IMR-90 (cell line): ENCODE results near the gene RNFT2. TPM values are rescaled to one million over a fixed set of nuclear protein-coding genes. Genes with fewer than 3 reads are reported as not detected.

Experiments
- ATAC-seq: fragments of 200-7000 bp; cut with Tn5 transposase; 2 replicates; pipeline ENCODE4 v1.9.1; 2020; ENCODE audit warnings: low read depth, mild to moderate bottlenecking, moderate library complexity
- BruUV-seq: library from RNA; stranded (reverse); fragments of 400-500 nt; replicated peaks from 2 replicates; lab custom pipeline; 2021; lab: Mats Ljungman, UMichigan
- CTCF ChIA-PET: fragments of 300-600 bp; formaldehyde crosslinking; extraction: SDS; loops from one replicate; lab custom pipeline; 2021; ENCODE audit warnings: antibody characterized with exemption; lab: Yijun Ruan, JAX
- POLR2A ChIA-PET: fragments of 300-600 bp; sonication (Branson Sonifier 250); formaldehyde crosslinking; loops from one replicate; lab custom pipeline; 2022; ENCODE audit warnings: antibody characterized with exemption; ENCODE audit not compliant: unreplicated experiment; lab: Charles Lee
- DNase-seq: peaks from one replicate; pipeline ENCODE4 v3.0.0; 2013
- H2AFZ ChIP-seq: replicated peaks from 2 replicates; pipeline ENCODE3; 2013; ENCODE audit warnings: low read length, mild to moderate bottlenecking; ENCODE audit not compliant: poor library complexity
- H2AK5ac ChIP-seq: 2 replicates; pipeline ENCODE4 v1.6.1; 2013; ENCODE audit warnings: low read depth, low read length, inconsistent platforms
- H2AK9ac ChIP-seq: replicated peaks from 2 replicates; pipeline ENCODE3; 2013; ENCODE audit warnings: mild to moderate bottlenecking, low read depth, low read length, moderate library complexity; ENCODE audit not compliant: poor library complexity
- H2BK120ac ChIP-seq: 2 replicates; pipeline ENCODE4 v1.6.1; 2013; ENCODE audit warnings: low read depth, low read length, inconsistent platforms
- H2BK15ac ChIP-seq: 3 replicates; pipeline ENCODE4 v1.6.1; 2013; ENCODE audit warnings: low read depth, low read length, inconsistent platforms
- H2BK20ac ChIP-seq: 2 replicates; pipeline ENCODE4 v1.6.1; 2013; ENCODE audit warnings: low read depth, mild to moderate bottlenecking, inconsistent platforms, low read length, moderate library complexity
- H2BK5ac ChIP-seq: 2 replicates; pipeline ENCODE4 v1.6.1; 2013; ENCODE audit warnings: mild to moderate bottlenecking, low read depth, low read length, inconsistent platforms; ENCODE audit not compliant: poor library complexity, severe bottlenecking
- H3K14ac ChIP-seq: replicated peaks from 2 replicates; pipeline ENCODE4 v1.6.1; 2013; ENCODE audit warnings: low read depth, low read length, inconsistent platforms
- H3K18ac ChIP-seq: 2 replicates; pipeline ENCODE4 v1.6.1; 2013; ENCODE audit warnings: low read depth, low read length, control low read depth
- H3K23ac ChIP-seq: 2 replicates; pipeline ENCODE4 v1.6.1; 2013; ENCODE audit warnings: low read depth, low read length, inconsistent platforms
- H3K27ac ChIP-seq: 2 replicates; pipeline ENCODE4 v1.5.1; 2013; ENCODE audit warnings: mild to moderate bottlenecking, control low read depth, low read length; ENCODE audit not compliant: insufficient read depth
- H3K27me3 ChIP-seq: 2 replicates; pipeline ENCODE4 v1.6.1; 2013; ENCODE audit warnings: low read length; ENCODE audit not compliant: control insufficient read depth, insufficient read depth
- H3K36me3 ChIP-seq: 2 replicates; pipeline ENCODE4 v1.6.1; 2013; ENCODE audit warnings: low read length, mixed read lengths; ENCODE audit not compliant: control insufficient read depth, insufficient read depth
- H3K4ac ChIP-seq: 2 replicates; pipeline ENCODE4 v1.6.1; 2013; ENCODE audit warnings: low read depth, low read length, inconsistent platforms
- H3K4me1 ChIP-seq: 2 replicates; pipeline ENCODE4 v1.6.1; 2013; ENCODE audit warnings: low read length, mixed read lengths; ENCODE audit not compliant: control insufficient read depth, insufficient read depth
- H3K4me2 ChIP-seq: 2 replicates; pipeline ENCODE4 v1.6.1; 2013; ENCODE audit warnings: low read depth, mild to moderate bottlenecking, control low read depth, low read length, moderate library complexity
- H3K4me3 ChIP-seq: 2 replicates; pipeline ENCODE4 v1.5.1; 2013; ENCODE audit warnings: low read depth, mild to moderate bottlenecking, control low read depth, low read length, moderate library complexity; ENCODE audit not compliant: insufficient read depth
- H3K56ac ChIP-seq: 2 replicates; pipeline ENCODE4 v1.6.1; 2013; ENCODE audit warnings: low read length, inconsistent platforms; ENCODE audit not compliant: insufficient read depth; ENCODE audit errors: extremely low read depth
- H3K79me1 ChIP-seq, 2 experiments: 2 replicates each; pipeline ENCODE4 v1.6.1; 2013; ENCODE audit warnings: low read length in 2 of 2, inconsistent platforms in 1 of 2, low read depth in 1 of 2
- H3K9ac ChIP-seq: 2 replicates; pipeline ENCODE4 v1.6.1; 2013; ENCODE audit warnings: low read depth, low read length, control low read depth
- H3K9me1 ChIP-seq: 2 replicates; pipeline ENCODE4 v1.6.1; 2013; ENCODE audit warnings: low read length, inconsistent platforms; ENCODE audit not compliant: insufficient read depth
- H3K9me3 ChIP-seq: 2 replicates; pipeline ENCODE4 v1.6.1; 2013; ENCODE audit warnings: low read length; ENCODE audit not compliant: control insufficient read depth, insufficient read depth
- H4K20me1 ChIP-seq: 2 replicates; pipeline ENCODE4 v1.6.1; 2013; ENCODE audit warnings: low read length, inconsistent platforms; ENCODE audit not compliant: insufficient read depth
- H4K5ac ChIP-seq: 2 replicates; pipeline ENCODE4 v1.6.1; 2013; ENCODE audit warnings: mild to moderate bottlenecking, low read depth, low read length, control low read depth
- H4K8ac ChIP-seq, 2 experiments: 2 replicates each; pipeline ENCODE4 v1.6.1; 2013; ENCODE audit warnings: low read depth in 2 of 2, low read length in 2 of 2, control low read depth in 1 of 2, inconsistent platforms in 1 of 2
- H4K91ac ChIP-seq: 2 replicates; pipeline ENCODE4 v1.6.1; 2013; ENCODE audit warnings: low read depth, low read length, inconsistent platforms; ENCODE audit not compliant: insufficient read depth
- CEBPB ChIP-seq: IDR thresholded peaks from 2 replicates; pipeline ENCODE4 v1.6.1; 2012; ENCODE audit warnings: low read depth, low read length, improper control_type of control experiment
- FOS ChIP-seq: fragments of 150-350 bp; IDR thresholded peaks from 2 replicates; pipeline ENCODE4 v1.6.1; 2016; ENCODE audit warnings: low read depth, low read length
- POLR2A ChIP-seq: IDR thresholded peaks from 2 replicates; pipeline ENCODE4 v1.6.1; 2012; ENCODE audit warnings: mild to moderate bottlenecking, low read depth, low read length
- SMC3 ChIP-seq: fragments of 150-350 bp; IDR thresholded peaks from 2 replicates; pipeline ENCODE4 v1.6.1; 2016; ENCODE audit warnings: low read depth, mild to moderate bottlenecking, antibody characterized with exemption, low read length, moderate library complexity
- WGBS, 2 experiments: methylation state at CpG; one replicate each; pipeline versions ENCODE4 v1.1.5 to v1.1.7; 2013; ENCODE audit warnings: missing lambda C conversion rate in 2 of 2; ENCODE audit not compliant: insufficient read length in 1 of 2; ENCODE audit errors: extremely low coverage in 2 of 2; 5-methylcytosine and 5-hydroxymethylcytosine counted together
- dilution Hi-C: fragments of 300-500 bp; cut with HindIII; formaldehyde crosslinking; loops from one replicate; pipeline ENCODE4 v1.14.3; 2018; ENCODE audit warnings: low sequenced_read_pairs; ENCODE audit not compliant: unreplicated experiment
- in situ Hi-C: fragments of 300-500 bp; cut with MboI; formaldehyde crosslinking; loops from 3 replicates; pipeline ENCODE4 v1.14.3; 2019; ENCODE audit warnings: low sequenced_read_pairs, inconsistent platforms, mixed read lengths
- intact Hi-C: fragments of 100-400 bp; cut with micrococcal nuclease; formaldehyde crosslinking; loops from 2 replicates; pipeline ENCODE4 v1.10.0; 2022
- polyA plus RNA-seq, 3 experiments: library from polyadenylated mRNA; depleted of rRNA; stranded (reverse); fragments of >200 nt; gene quantifications; 2 replicates each; pipeline ENCODE4 v1.2.3, GENCODE V29; 2012; ENCODE audit warnings: low replicate concordance in 1 of 3
- total RNA-seq: library from RNA; depleted of rRNA; stranded (reverse); fragments of >200 nt; gene quantifications from 2 replicates; pipeline ENCODE4 v1.2.3, GENCODE V29; 2012
- TF ChIP-seq, protein P1 (sequence below): fragments of 150-350 bp; IDR thresholded peaks from 2 replicates; pipeline ENCODE4 v1.6.1; 2017; ENCODE audit warnings: mild to moderate bottlenecking, antibody characterized with exemption, low read length, low read depth

The RNFT2 gene
- total and polyA plus RNA-seq, 2 of the 4 experiments (the other 2 are of a cell fraction), result 1.6 to 2.3 TPM

DNA sequence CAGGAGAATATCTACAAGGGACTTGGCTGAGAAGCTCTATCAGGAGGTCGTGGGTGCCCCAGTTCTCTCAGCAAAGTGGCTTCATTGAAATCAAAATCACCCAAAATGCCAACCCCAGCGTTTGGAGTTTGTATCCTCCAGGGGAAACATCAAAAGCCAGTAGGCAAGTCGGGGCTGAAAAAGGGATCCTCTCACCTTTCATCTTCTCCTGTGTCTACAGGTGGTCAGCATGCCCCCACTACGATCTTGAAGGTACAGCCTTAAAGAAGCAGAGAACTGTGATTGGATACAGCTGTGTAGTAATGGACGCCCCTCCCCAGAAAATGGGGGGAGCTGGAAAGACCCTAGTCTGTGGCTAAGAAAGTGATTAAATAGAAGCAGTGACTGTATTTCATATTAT, 121.0 kb downstream of the RNFT2 start:
- ATAC-seq (no peak), DNase-seq (no peak)
- H2BK15ac ChIP-seq, result no peak overlapping the region
- no peak overlapping the region for H4K91ac ChIP-seq
- peaks cover 9% of the 10 kb centered on the region for H3K9me1 ChIP-seq
- no peak overlapping the region for H3K18ac ChIP-seq
- no peak overlapping the region for H2BK120ac ChIP-seq
- H3K4me3 ChIP-seq, result no peak overlapping the region
- no peak overlapping the region for H2AK9ac ChIP-seq
- H3K14ac ChIP-seq, result no peak overlapping the region
- H2AFZ ChIP-seq, result no peak overlapping the region
- no CpG with 5 or more reads among the region's 5 CpGs for WGBS, 2 experiments
- no peak overlapping the region for H2BK5ac ChIP-seq
- dilution Hi-C loops, result no loop called here
- H4K20me1 ChIP-seq, result no peaks in the 10 kb centered on the region
- in situ Hi-C loops, result no loop called here
- ChIA-PET CTCF (interaction anchor here (1.3 kb wide), 1 partner anchor 58 kb away, joined by 4 read pairs; no protein-coding TSS in a partner anchor), POLR2A (interaction anchor here (0.5 kb wide), 1 partner anchor 12 kb away, joined by 3 read pairs; no protein-coding TSS in a partner anchor)
- no peaks in the 10 kb centered on the region for H3K36me3 ChIP-seq
- peaks cover 2% of the 10 kb centered on the region for H3K4me1 ChIP-seq
- H3K9ac ChIP-seq, result no peak overlapping the region
- H3K4ac ChIP-seq, result no peak overlapping the region
- H3K4me2 ChIP-seq, result no peak overlapping the region
- no TSS peak for BruUV-seq
- no peak overlapping the region for H3K56ac ChIP-seq
- intact Hi-C loops, result no loop called here
- no peak overlapping the region for H3K23ac ChIP-seq
- H3K27ac ChIP-seq, result no peak overlapping the region
- no peak overlapping the region for H4K8ac ChIP-seq
- no peak overlapping the region for H2BK20ac ChIP-seq
- no peak overlapping the region for H4K5ac ChIP-seq
- no peak for TF ChIP-seq FOS
- TF ChIP-seq, protein P1, sequence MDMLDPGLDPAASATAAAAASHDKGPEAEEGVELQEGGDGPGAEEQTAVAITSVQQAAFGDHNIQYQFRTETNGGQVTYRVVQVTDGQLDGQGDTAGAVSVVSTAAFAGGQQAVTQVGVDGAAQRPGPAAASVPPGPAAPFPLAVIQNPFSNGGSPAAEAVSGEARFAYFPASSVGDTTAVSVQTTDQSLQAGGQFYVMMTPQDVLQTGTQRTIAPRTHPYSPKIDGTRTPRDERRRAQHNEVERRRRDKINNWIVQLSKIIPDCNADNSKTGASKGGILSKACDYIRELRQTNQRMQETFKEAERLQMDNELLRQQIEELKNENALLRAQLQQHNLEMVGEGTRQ, result no peak
- no peak for TF ChIP-seq CEBPB
- no peak for TF ChIP-seq POLR2A
- TF ChIP-seq SMC3, result no peak
- H3K27me3 ChIP-seq, result no peaks in the 10 kb centered on the region; the same call in 1 of the 2 replicates
- no peaks in the 10 kb centered on the region for H3K79me1 ChIP-seq
- H3K9me3 ChIP-seq, result no peaks in the 10 kb centered on the region
- H2AK5ac ChIP-seq, result no peak overlapping the region
